ENCODE measurements around the gene RIPOR1.

GRCh38 chr16:67526149-67526791 is 2.4 kb upstream of the RIPOR1 start:
- TF ChIP-seq, protein P1, sequence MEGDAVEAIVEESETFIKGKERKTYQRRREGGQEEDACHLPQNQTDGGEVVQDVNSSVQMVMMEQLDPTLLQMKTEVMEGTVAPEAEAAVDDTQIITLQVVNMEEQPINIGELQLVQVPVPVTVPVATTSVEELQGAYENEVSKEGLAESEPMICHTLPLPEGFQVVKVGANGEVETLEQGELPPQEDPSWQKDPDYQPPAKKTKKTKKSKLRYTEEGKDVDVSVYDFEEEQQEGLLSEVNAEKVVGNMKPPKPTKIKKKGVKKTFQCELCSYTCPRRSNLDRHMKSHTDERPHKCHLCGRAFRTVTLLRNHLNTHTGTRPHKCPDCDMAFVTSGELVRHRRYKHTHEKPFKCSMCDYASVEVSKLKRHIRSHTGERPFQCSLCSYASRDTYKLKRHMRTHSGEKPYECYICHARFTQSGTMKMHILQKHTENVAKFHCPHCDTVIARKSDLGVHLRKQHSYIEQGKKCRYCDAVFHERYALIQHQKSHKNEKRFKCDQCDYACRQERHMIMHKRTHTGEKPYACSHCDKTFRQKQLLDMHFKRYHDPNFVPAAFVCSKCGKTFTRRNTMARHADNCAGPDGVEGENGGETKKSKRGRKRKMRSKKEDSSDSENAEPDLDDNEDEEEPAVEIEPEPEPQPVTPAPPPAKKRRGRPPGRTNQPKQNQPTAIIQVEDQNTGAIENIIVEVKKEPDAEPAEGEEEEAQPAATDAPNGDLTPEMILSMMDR (conservative IDR thresholded peaks at IDR 0.05; ENCODE audit: low read depth, low read length) = no peak
- TF ChIP-seq EZH2 (IDR thresholded peaks at IDR 0.05; ENCODE audit: low read length, unreplicated experiment) (no peak), EZH2phosphoT487 (IDR thresholded peaks at IDR 0.05; ENCODE audit: borderline replicate concordance, low read length) (no peak)

All from PC-3 (cell line).